T-cell (primary cell): ENCODE data around the gene LAMA3. TPM values are rescaled to one million over a fixed set of nuclear protein-coding genes. Genes with fewer than 3 reads are reported as not detected.
"Not testable (repeated sequence)": the region's sequence is repeated elsewhere in the genome, so short reads cannot be mapped to it uniquely, and the experiment has no call there.

Experiments
- ATAC-seq, 4 experiments: fragments of 200-7000 bp in 3 of 4; fragments of 150-1000 bp in 1 of 4; cut with Tn5 transposase; replicated peaks in 1 of 4; 1 replicate in 3 of 4; 2 replicates in 1 of 4; pipeline ENCODE4 v1.10.0; 2021; ENCODE audit warnings: moderate library complexity in 3 of 4, mild to moderate bottlenecking in 2 of 4, moderate number of reproducible peaks in 1 of 4
- CTCF ChIA-PET, 2 donors: fragments of 300-600 bp; sonication (Branson Sonifier 250); formaldehyde crosslinking; loops; one replicate each; lab custom pipeline; 2022; ENCODE audit warnings: antibody characterized with exemption in 2 of 2; lab: Charles Lee
- POLR2A ChIA-PET, 2 donors: fragments of 300-600 bp; sonication (Branson Sonifier 250); formaldehyde crosslinking; loops; one replicate each; lab custom pipeline; 2022; ENCODE audit warnings: antibody characterized with exemption in 2 of 2; lab: Charles Lee
- DNase-seq, 35 experiments: peaks; one replicate each; pipeline versions ENCODE4 v3.0.0 to v3.0.0-alpha.2; 2013 to 2023
- H3K27ac ChIP-seq: one replicate; pipeline ENCODE4 v1.5.1; 2013; ENCODE audit warnings: low read length
- H3K27me3 ChIP-seq, 2 experiments: replicated peaks in 1 of 2; 1 replicate in 1 of 2; 2 replicates in 1 of 2; pipeline versions ENCODE4 v1.6.1 to v1.7.0; 2013; ENCODE audit warnings: low read length in 1 of 2, mixed read lengths in 1 of 2; ENCODE audit not compliant: control insufficient read depth in 2 of 2, insufficient read depth in 2 of 2; ENCODE audit errors: extremely low read depth in 1 of 2
- H3K36me3 ChIP-seq, 2 donors: 1 replicate in 1 of 2; 2 replicates in 1 of 2; pipeline versions ENCODE4 v1.6.1 to v1.7.0; 2013; ENCODE audit warnings: low read length in 1 of 2; ENCODE audit not compliant: control insufficient read depth in 2 of 2, insufficient read depth in 1 of 2; ENCODE audit errors: extremely low read depth in 1 of 2
- H3K4me1 ChIP-seq, 2 experiments: 1 replicate in 1 of 2; 2 replicates in 1 of 2; pipeline versions ENCODE4 v1.6.1 to v1.7.0; 2013; ENCODE audit warnings: low read length in 2 of 2, mixed read lengths in 1 of 2; ENCODE audit not compliant: insufficient read depth in 2 of 2, control insufficient read depth in 1 of 2; ENCODE audit errors: extremely low read depth in 1 of 2
- H3K4me3 ChIP-seq, 2 donors: 1 replicate in 1 of 2; 2 replicates in 1 of 2; pipeline versions ENCODE4 v1.5.1 to v1.7.0; 2013; ENCODE audit warnings: mild to moderate bottlenecking in 2 of 2, low read length in 1 of 2, moderate library complexity in 1 of 2; ENCODE audit not compliant: control insufficient read depth in 1 of 2; ENCODE audit errors: extremely low read depth in 1 of 2
- H3K9me3 ChIP-seq: 2 replicates; pipeline ENCODE4 v1.7.0; 2013
- H3K27ac Mint-ChIP-seq, 2 donors: one replicate each; pipeline ENCODE4 v1.8.0; 2020 to 2021; ENCODE audit warnings: mild to moderate bottlenecking in 2 of 2, mixed read lengths in 2 of 2
- H3K27me3 Mint-ChIP-seq, 2 donors: one replicate each; pipeline ENCODE4 v1.8.0; 2021 to 2022; ENCODE audit warnings: mixed read lengths in 2 of 2
- H3K36me3 Mint-ChIP-seq: one replicate; pipeline ENCODE4 v1.8.0; 2021; ENCODE audit warnings: mixed read lengths
- H3K4me1 Mint-ChIP-seq, 3 donors: one replicate each; pipeline ENCODE4 v1.8.0; 2020 to 2022; ENCODE audit warnings: mixed read lengths in 3 of 3, mild to moderate bottlenecking in 1 of 3
- H3K4me3 Mint-ChIP-seq, 3 donors: one replicate each; pipeline ENCODE4 v1.8.0; 2020 to 2022; ENCODE audit warnings: mild to moderate bottlenecking in 3 of 3, mixed read lengths in 3 of 3, moderate library complexity in 3 of 3
- H3K9me3 Mint-ChIP-seq, 3 donors: one replicate each; pipeline ENCODE4 v1.8.0; 2020 to 2022; ENCODE audit warnings: mixed read lengths in 3 of 3
- WGBS: methylation state at CpG from one replicate; pipeline ENCODE4 v1.1.5; 2013; ENCODE audit warnings: missing lambda C conversion rate; ENCODE audit not compliant: insufficient coverage; 5-methylcytosine and 5-hydroxymethylcytosine counted together
- total RNA-seq, 35 experiments: library from RNA in 6 of 35; stranded (reverse) in 6 of 35; fragments of 120-200 nt in 1 of 35; gene quantifications; one replicate each; pipeline versions ENCODE4 v1.2.1 to v1.2.4 and lab custom pipeline; 2013 to 2026

The LAMA3 gene
- total RNA-seq, 5 donors from 2014 or later (not counting 1 experiment from before 2014, with no cell fraction given), result 0.20 to 0.44 (median 0.26) TPM; not detected in 2

DNA sequence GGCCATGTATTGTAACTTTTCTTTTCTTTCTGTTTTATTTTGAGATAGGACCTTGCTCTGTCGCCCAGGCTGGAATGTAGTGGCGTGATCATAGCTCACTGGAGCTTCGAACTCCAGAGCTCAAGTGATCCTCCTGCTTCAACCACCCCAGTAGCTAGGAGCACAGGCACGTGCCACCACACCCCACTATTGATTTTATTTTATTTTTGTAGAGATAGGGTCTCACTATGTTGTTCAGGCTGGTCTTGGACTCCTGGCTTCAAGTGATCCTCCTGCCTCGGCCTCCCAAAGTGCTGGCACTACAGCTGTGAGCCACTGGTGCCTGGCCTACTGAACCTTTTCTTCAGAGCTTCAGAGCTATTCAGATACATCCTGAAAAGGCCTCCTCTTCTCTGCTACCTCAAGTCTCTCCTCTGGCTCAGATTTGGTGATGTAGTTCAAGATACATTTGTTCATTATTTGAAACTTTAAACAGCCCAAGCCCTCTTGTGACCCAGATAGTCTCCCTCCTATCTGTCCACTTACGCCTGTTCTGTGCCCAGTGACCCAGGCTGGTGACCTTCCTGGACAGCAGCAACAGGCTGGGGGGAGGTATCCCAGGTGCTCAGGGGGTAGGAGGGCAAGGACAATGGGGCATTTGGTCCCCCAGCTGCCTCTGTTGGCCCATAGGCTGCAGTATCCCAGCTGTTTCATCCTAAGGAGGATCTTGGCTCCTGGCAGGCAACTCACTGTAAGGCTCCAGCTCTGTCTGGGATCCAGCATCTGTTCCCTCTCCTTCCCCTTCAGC lies 38.6 kb downstream of the LAMA3 start:
- H3K36me3 Mint-ChIP-seq, result no peaks in the 10 kb centered on the region
- ATAC-seq, result no peak

DNA sequence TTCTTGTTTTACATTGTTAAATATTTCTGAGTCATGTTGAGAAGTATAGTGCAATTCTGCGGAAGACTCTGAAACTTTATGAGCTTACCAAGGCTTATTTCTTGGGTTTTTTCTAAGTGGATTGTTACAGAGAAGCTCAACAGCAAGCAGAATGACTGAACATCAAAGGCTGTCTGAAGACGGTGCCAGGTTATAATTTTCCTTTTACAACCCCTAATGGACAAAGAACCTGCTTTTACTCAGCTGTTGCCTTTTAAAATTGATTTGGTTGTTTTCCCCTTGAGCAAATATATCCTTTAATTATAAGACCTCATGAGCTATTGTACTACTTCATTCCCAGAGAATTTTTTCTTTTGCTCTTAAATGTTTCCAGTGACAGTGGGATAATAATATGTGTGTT lies 41.6 kb downstream of the LAMA3 start:
- Mint-ChIP-seq H3K4me3 (no peak overlapping the region), H3K27me3 (peaks cover 4 to 10% of the 10 kb centered on the region in 2 donors), H3K4me1 (peaks cover 3 to 8% (median 6%) of the 10 kb centered on the region in 3 donors), H3K36me3 (no peaks in the 10 kb centered on the region), H3K27ac (no peak overlapping the region), H3K9me3 (no peaks in the 10 kb centered on the region)
- Histone ChIP-seq H3K27me3 (peaks cover 0 to 18% of the 10 kb centered on the region in 2 experiments), H3K27ac (no peak overlapping the region), H3K36me3 (no peaks in the 10 kb centered on the region), H3K9me3 (no peaks in the 10 kb centered on the region), H3K4me1 (no peaks in the 10 kb centered on the region), H3K4me3 (no peak overlapping the region)
- ChIA-PET POLR2A (no interaction called here), CTCF (no interaction called here)
- no peak for DNase-seq
- WGBS, result no CpG with 5 or more reads among the region's 2 CpGs
- no peak for ATAC-seq

More for the DNA sequence above, 38.6 kb downstream of the LAMA3 start:
- WGBS, result 100% methylated on average over 1 of the region's 6 CpGs
- H3K27me3 ChIP-seq, result peaks cover 0 to 22% of the 10 kb centered on the region in 2 experiments
- no peak for DNase-seq
- Mint-ChIP-seq H3K4me3 (no peak overlapping the region), H3K27ac (no peak overlapping the region), H3K27me3 (peaks cover 10 to 14% of the 10 kb centered on the region in 2 donors), H3K4me1 (no peaks in the 10 kb centered on the region), H3K9me3 (no peaks in the 10 kb centered on the region)
- no peaks in the 10 kb centered on the region for H3K9me3 ChIP-seq
- no peaks in the 10 kb centered on the region for H3K4me1 ChIP-seq
- H3K36me3 ChIP-seq, result no peaks in the 10 kb centered on the region
- H3K4me3 ChIP-seq, result no peak overlapping the region
- ChIA-PET CTCF (no interaction called here), POLR2A (no interaction called here)
- no peak overlapping the region for H3K27ac ChIP-seq

DNA sequence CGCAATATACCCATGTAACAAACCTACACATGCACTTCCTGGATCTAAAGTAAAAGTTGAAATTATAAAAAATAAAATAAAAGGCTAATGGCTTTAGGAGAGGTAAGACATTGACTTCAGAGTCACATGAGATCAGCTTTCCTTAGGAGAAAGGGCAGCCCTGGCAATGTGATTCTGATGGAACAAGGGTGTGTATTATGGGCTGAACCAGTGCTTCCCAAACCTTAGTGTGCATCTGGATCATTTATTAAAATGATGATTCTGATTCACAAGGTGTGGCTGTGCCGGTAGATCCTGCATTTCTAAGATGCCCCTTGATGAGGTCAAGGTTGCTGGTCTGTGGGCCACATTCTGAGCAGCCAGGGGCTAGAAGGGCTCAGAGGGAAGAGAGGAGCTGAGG lies 42.6 kb downstream of the LAMA3 start:
- CTCF ChIA-PET, result interaction anchor here in 1 of 2 donors (1.0 kb wide), 1 partner anchor 29 kb away, joined by 4 read pairs; no protein-coding TSS in a partner anchor
- Histone ChIP-seq H3K36me3 (no peaks in the 10 kb centered on the region), H3K4me3 (no peak overlapping the region), H3K9me3 (no peaks in the 10 kb centered on the region), H3K27me3 (peaks cover 0 to 15% of the 10 kb centered on the region in 2 experiments), H3K4me1 (no peaks in the 10 kb centered on the region), H3K27ac (no peak overlapping the region)
- no peak overlapping the region for H3K27ac Mint-ChIP-seq
- H3K4me3 Mint-ChIP-seq, result no peak overlapping the region
- peaks cover 4 to 13% (median 6%) of the 10 kb centered on the region in 3 donors for H3K4me1 Mint-ChIP-seq
- WGBS, result 100% methylated on average over 1 of the region's 2 CpGs
- no peak for ATAC-seq
- no peak for DNase-seq
- no peaks in the 10 kb centered on the region for H3K9me3 Mint-ChIP-seq
- POLR2A ChIA-PET, result no interaction called here
- H3K36me3 Mint-ChIP-seq, result no peaks in the 10 kb centered on the region
- H3K27me3 Mint-ChIP-seq, result peaks cover 4 to 10% of the 10 kb centered on the region in 2 donors

DNA sequence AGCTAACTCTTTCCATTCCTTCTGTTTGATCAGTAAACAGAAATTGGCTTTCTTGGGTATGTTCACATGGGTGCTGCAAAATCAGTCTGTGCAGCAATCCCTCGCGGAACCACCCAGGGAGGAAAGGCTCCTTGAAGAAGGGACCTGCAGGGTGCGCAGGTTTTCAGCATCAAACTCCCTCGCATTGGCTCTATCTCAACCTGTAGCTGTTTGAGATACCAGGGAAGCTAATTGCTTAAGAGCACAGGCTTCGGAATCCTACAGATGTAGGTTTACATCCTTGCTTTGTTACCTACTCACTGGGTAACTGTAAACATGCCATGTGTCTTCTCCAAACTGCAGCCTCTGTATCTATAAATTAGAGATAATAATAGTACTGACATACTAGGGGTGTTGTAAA lies 43.2 kb downstream of the LAMA3 start:
- peaks cover 7 to 10% of the 10 kb centered on the region in 2 donors for H3K27me3 Mint-ChIP-seq
- H3K4me1 Mint-ChIP-seq, result peaks cover 7 to 17% (median 8%) of the 10 kb centered on the region in 3 donors
- CTCF ChIA-PET, result interaction anchor here in 1 of 2 donors (1.0 kb wide), 1 partner anchor 29 kb away, joined by 4 read pairs; no protein-coding TSS in a partner anchor
- no peak overlapping the region for H3K4me3 ChIP-seq
- H3K4me3 Mint-ChIP-seq, result no peak overlapping the region
- no peaks in the 10 kb centered on the region for H3K9me3 Mint-ChIP-seq
- POLR2A ChIA-PET, result no interaction called here
- H3K27me3 ChIP-seq, result peaks cover 0 to 21% of the 10 kb centered on the region in 2 experiments
- 70% methylated on average over 4 of the region's 5 CpGs for WGBS
- no peaks in the 10 kb centered on the region for H3K36me3 ChIP-seq
- DNase-seq, result no peak
- ATAC-seq, result no peak
- H3K36me3 Mint-ChIP-seq, result no peaks in the 10 kb centered on the region
- H3K27ac ChIP-seq, result no peak overlapping the region
- H3K4me1 ChIP-seq, result peaks cover 0 to under 1% of the 10 kb centered on the region in 2 experiments
- no peak overlapping the region for H3K27ac Mint-ChIP-seq
- no peaks in the 10 kb centered on the region for H3K9me3 ChIP-seq

DNA sequence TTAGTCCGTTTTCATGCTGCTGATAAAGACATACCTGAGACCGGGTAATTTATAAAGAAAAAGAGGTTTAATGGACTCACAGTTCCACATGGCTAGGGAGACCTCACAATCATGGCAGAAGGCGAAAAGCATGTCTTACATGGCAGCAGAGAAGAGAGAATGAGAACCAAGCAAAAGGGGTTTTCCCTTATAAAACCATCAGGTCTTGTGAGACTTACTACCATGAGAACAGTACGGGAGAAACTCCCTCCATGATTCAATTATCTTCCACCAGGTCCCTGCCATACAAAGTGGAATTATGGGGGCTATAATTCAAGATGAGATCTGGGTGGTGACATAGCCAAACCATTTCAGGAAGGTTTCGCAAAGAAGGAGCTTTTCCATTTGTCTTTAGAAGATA lies 44.0 kb downstream of the LAMA3 start:
- H3K36me3 Mint-ChIP-seq, H3K9me3 Mint-ChIP-seq, H3K9me3 ChIP-seq, DNase-seq, H3K4me1 ChIP-seq, H3K4me3 Mint-ChIP-seq, H3K27me3 Mint-ChIP-seq, H3K36me3 ChIP-seq, H3K27ac Mint-ChIP-seq, ATAC-seq, H3K27ac ChIP-seq, POLR2A ChIA-PET, CTCF ChIA-PET, H3K4me3 ChIP-seq: not testable (repeated sequence)
- peaks cover 16 to 25% (median 16%) of the 10 kb centered on the region in 3 donors for H3K4me1 Mint-ChIP-seq
- peaks cover 0 to 21% of the 10 kb centered on the region in 2 experiments for H3K27me3 ChIP-seq
- 88% methylated on average over 3 of the region's 5 CpGs for WGBS

DNA sequence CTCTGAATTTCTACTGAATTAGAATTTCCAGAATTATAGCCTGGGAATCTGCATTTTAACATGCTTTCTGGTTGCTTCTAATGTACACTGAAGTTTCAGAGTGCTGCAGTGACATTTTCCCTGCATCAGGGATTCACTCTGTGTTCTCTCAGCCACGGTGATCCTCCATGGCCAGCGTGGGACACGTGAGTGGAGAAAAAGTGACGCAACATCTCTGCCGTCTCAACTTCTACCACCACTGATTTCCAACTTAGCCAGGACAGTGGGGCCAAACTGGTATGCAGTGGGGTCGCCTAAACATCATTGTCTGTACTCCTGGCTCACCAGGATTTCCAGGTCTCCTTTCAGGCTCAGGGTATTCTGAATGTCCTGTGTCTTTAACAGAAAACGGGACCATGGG lies 44.6 kb downstream of the LAMA3 start:
- POLR2A ChIA-PET, result no interaction called here
- 96% methylated on average over 4 of the region's 7 CpGs for WGBS
- DNase-seq, result no peak
- Mint-ChIP-seq H3K4me3 (no peak overlapping the region), H3K9me3 (no peaks in the 10 kb centered on the region), H3K27me3 (peaks cover 4% of the 10 kb centered on the region in 2 donors), H3K4me1 (peaks cover 22 to 31% (median 22%) of the 10 kb centered on the region in 3 donors), H3K27ac (no peak overlapping the region), H3K36me3 (no peaks in the 10 kb centered on the region)
- CTCF ChIA-PET, result no interaction called here
- H3K27ac ChIP-seq, result no peak overlapping the region
- no peaks in the 10 kb centered on the region for H3K9me3 ChIP-seq
- H3K4me3 ChIP-seq, result no peak overlapping the region
- ATAC-seq, result no peak
- peaks cover 10 to 15% of the 10 kb centered on the region in 2 experiments for H3K4me1 ChIP-seq
- H3K36me3 ChIP-seq, result no peaks in the 10 kb centered on the region
- peaks cover 0 to 23% of the 10 kb centered on the region in 2 experiments for H3K27me3 ChIP-seq
